OCI-LY7 (cell line): ENCODE measurements around the gene PARN. TPM values are rescaled to one million over a fixed set of nuclear protein-coding genes. Genes with fewer than 3 reads are reported as not detected.

Source experiments
- BruUV-seq: library from RNA; stranded (reverse); fragments of 400-500 nt; replicated peaks from 2 replicates; lab custom pipeline; 2021; lab: Mats Ljungman, UMichigan
- CTCF ChIA-PET: fragments of 300-600 bp; sonication (Branson Sonifier 250); formaldehyde crosslinking; loops from one replicate; lab custom pipeline; 2022; ENCODE audit warnings: antibody characterized with exemption; ENCODE audit not compliant: unreplicated experiment; lab: Charles Lee
- POLR2A ChIA-PET: fragments of 300-600 bp; sonication (Branson Sonifier 250); formaldehyde crosslinking; loops from one replicate; lab custom pipeline; 2022; ENCODE audit warnings: antibody characterized with exemption; lab: Charles Lee
- DNase-seq: peaks from one replicate; pipeline ENCODE4 v3.0.0-alpha.2; 2015; ENCODE audit warnings: low spot score
- H2AFZ ChIP-seq: fragments of 200-600 bp; sonication (generic), shearing (Covaris generic); 2 replicates; pipeline ENCODE4 v1.6.1; 2014; ENCODE audit warnings: mild to moderate bottlenecking, antibody characterized with exemption, low read length, moderate library complexity
- H3K27ac ChIP-seq: fragments of 200-600 bp; sonication (generic); 2 replicates; pipeline ENCODE4 v1.5.1; 2014; ENCODE audit warnings: mixed run types, low read depth, mild to moderate bottlenecking, moderate library complexity, low read length, inconsistent platforms; ENCODE audit not compliant: poor library complexity, severe bottlenecking
- H3K36me3 ChIP-seq: fragments of 200-600 bp; sonication (generic); 2 replicates; pipeline ENCODE4 v1.6.1; 2014; ENCODE audit warnings: mild to moderate bottlenecking, antibody characterized with exemption, low read length, moderate library complexity, mixed read lengths; ENCODE audit not compliant: insufficient read depth
- H3K4me1 ChIP-seq: fragments of 200-600 bp; sonication (generic); 2 replicates; pipeline ENCODE4 v1.5.1; 2014; ENCODE audit warnings: mild to moderate bottlenecking, low read length; ENCODE audit not compliant: insufficient read depth, poor library complexity, severe bottlenecking
- H3K4me2 ChIP-seq: fragments of 200-600 bp; sonication (generic); 2 replicates; pipeline ENCODE4 v1.6.1; 2014; ENCODE audit warnings: mild to moderate bottlenecking, low read length
- H3K4me3 ChIP-seq: fragments of 200-600 bp; sonication (generic); 2 replicates; pipeline ENCODE4 v1.5.1; 2014; ENCODE audit warnings: mild to moderate bottlenecking, low read depth, low read length; ENCODE audit not compliant: poor library complexity, severe bottlenecking
- H3K79me2 ChIP-seq: fragments of 200-600 bp; sonication (generic); 2 replicates; pipeline ENCODE4 v1.6.1; 2016; ENCODE audit warnings: low read depth, mild to moderate bottlenecking, low read length, moderate library complexity, mixed read lengths; ENCODE audit not compliant: insufficient read depth
- H3K9me2 ChIP-seq: fragments of 200-600 bp; sonication (generic); 2 replicates; pipeline ENCODE4 v1.6.1; 2016; ENCODE audit warnings: mild to moderate bottlenecking, low read length, mixed read lengths; ENCODE audit not compliant: insufficient read depth
- H3K9me3 ChIP-seq: fragments of 200-600 bp; sonication (generic); 2 replicates; pipeline ENCODE4 v1.6.1; 2014; ENCODE audit warnings: mild to moderate bottlenecking, mixed run types, low read length, mixed read lengths
- H4K20me1 ChIP-seq: fragments of 200-600 bp; sonication (generic); 2 replicates; pipeline ENCODE4 v1.6.1; 2014; ENCODE audit warnings: mild to moderate bottlenecking, antibody characterized with exemption, low read length, moderate library complexity, mixed read lengths; ENCODE audit not compliant: insufficient read depth
- EZH2phosphoT487 ChIP-seq: fragments of 200-600 bp; sonication (generic); IDR thresholded peaks from 2 replicates; pipeline ENCODE4 v1.6.1; 2018; ENCODE audit warnings: low read depth, borderline replicate concordance, mild to moderate bottlenecking, mixed run types, antibody characterized with exemption, low read length, moderate library complexity, mixed read lengths
- intact Hi-C: fragments of 100-400 bp; cut with micrococcal nuclease; formaldehyde crosslinking; loops from one replicate; pipeline ENCODE4 v1.10.0; 2022; ENCODE audit not compliant: unreplicated experiment
- total RNA-seq, 2 experiments: library from RNA; depleted of rRNA in 1 of 2; stranded (reverse); fragments of >200 nt in 1 of 2; shearing (Covaris generic) in 1 of 2; gene quantifications; 2 replicates each; pipeline ENCODE4 v1.2.3, GENCODE V29; 2014 to 2022
- TF ChIP-seq, protein P1 (sequence below): fragments of 200-600 bp; sonication (generic); conservative IDR thresholded peaks from 2 replicates; pipeline ENCODE4 v1.5.1; 2014; ENCODE audit warnings: mild to moderate bottlenecking, antibody characterized with exemption, low read length, moderate library complexity, mixed read lengths

PARN gene
- total RNA-seq, 2 experiments from 2014 or later, result 40.1 to 76.5 TPM

- no peak overlapping the region for H2AFZ ChIP-seq
- intact Hi-C loops, result no loop called here
- ChIA-PET CTCF (no interaction called here), POLR2A (interaction anchor here (0.5 to 2.6 kb wide), 3 partner anchors 9 to 174 kb away, joined by 3 to 9 read pairs (median 4); no protein-coding TSS in a partner anchor)
- H3K27ac ChIP-seq, result no peak overlapping the region
- H3K4me2 ChIP-seq, result no peak overlapping the region
- H3K9me3 ChIP-seq, result no peaks in the 10 kb centered on the region
- H3K4me3 ChIP-seq, result no peak overlapping the region
- no peaks in the 10 kb centered on the region for H3K79me2 ChIP-seq
- H3K36me3 ChIP-seq, result peaks cover 17% of the 10 kb centered on the region
- no peaks in the 10 kb centered on the region for H3K9me2 ChIP-seq
- no peaks in the 10 kb centered on the region for H4K20me1 ChIP-seq
- BruUV-seq, result no TSS peak
- no peaks in the 10 kb centered on the region for H3K4me1 ChIP-seq
- no peak for DNase-seq
- no peak for TF ChIP-seq EZH2phosphoT487
- TF ChIP-seq, protein P1, sequence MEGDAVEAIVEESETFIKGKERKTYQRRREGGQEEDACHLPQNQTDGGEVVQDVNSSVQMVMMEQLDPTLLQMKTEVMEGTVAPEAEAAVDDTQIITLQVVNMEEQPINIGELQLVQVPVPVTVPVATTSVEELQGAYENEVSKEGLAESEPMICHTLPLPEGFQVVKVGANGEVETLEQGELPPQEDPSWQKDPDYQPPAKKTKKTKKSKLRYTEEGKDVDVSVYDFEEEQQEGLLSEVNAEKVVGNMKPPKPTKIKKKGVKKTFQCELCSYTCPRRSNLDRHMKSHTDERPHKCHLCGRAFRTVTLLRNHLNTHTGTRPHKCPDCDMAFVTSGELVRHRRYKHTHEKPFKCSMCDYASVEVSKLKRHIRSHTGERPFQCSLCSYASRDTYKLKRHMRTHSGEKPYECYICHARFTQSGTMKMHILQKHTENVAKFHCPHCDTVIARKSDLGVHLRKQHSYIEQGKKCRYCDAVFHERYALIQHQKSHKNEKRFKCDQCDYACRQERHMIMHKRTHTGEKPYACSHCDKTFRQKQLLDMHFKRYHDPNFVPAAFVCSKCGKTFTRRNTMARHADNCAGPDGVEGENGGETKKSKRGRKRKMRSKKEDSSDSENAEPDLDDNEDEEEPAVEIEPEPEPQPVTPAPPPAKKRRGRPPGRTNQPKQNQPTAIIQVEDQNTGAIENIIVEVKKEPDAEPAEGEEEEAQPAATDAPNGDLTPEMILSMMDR, result no peak
These were observed 118.9 kb downstream of the PARN start for GRCh38 chr16:14510939-14511799.

GRCh38 chr16:14510581-14510938 is 119.5 kb downstream of the PARN start:
- Histone ChIP-seq H3K4me2 (no peak overlapping the region), H3K36me3 (peaks cover 17% of the 10 kb centered on the region), H3K4me1 (no peaks in the 10 kb centered on the region), H4K20me1 (no peaks in the 10 kb centered on the region), H3K9me3 (no peaks in the 10 kb centered on the region), H3K27ac (no peak overlapping the region), H2AFZ (no peak overlapping the region), H3K4me3 (no peak overlapping the region), H3K79me2 (no peaks in the 10 kb centered on the region), H3K9me2 (no peaks in the 10 kb centered on the region)
- POLR2A ChIA-PET, result interaction anchor here (0.5 to 1.1 kb wide), 3 partner anchors 17 to 175 kb away, joined by 3 to 4 read pairs (median 3); no protein-coding TSS in a partner anchor
- intact Hi-C loops, result no loop called here
- DNase-seq, result no peak
- BruUV-seq, result no TSS peak
- TF ChIP-seq EZH2phosphoT487, result no peak
- TF ChIP-seq, protein P1, result no peak
- CTCF ChIA-PET, result no interaction called here

DNA sequence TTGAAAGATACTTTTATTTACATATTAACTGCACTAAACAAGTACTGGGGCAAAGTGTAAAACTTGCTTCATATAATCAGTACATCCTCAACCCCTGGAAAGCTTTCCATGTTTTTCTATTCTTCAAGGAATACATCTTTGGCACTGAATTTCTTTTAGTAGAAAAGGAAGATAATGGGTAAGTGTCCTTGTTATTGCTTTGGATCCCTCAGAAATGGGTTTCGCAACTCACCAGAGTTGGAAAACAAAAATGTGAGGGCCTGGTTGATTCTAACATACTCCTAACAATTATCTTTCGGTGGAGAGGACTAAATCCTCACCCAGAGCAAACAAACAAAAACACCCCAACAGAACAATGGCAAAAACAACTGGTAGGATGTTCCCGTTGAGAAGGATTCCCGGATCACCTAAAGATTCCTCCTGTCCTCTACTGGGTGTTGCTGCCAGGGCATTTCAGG is 120.4 kb downstream of the PARN start:
- no peak for DNase-seq
- BruUV-seq, result no TSS peak
- Histone ChIP-seq H3K9me3 (no peaks in the 10 kb centered on the region), H3K9me2 (no peaks in the 10 kb centered on the region), H3K4me3 (no peak overlapping the region), H3K36me3 (peaks cover 11% of the 10 kb centered on the region), H3K4me2 (no peak overlapping the region), H2AFZ (no peak overlapping the region), H3K27ac (no peak overlapping the region), H3K79me2 (no peaks in the 10 kb centered on the region), H3K4me1 (no peaks in the 10 kb centered on the region), H4K20me1 (no peaks in the 10 kb centered on the region)
- intact Hi-C loops, result no loop called here
- CTCF ChIA-PET, result no interaction called here
- TF ChIP-seq, protein P1, result no peak
- no peak for TF ChIP-seq EZH2phosphoT487
- POLR2A ChIA-PET, result interaction anchor here (0.6 kb wide), 1 partner anchor 9 kb away, joined by 3 read pairs; no protein-coding TSS in a partner anchor
